CD4-positive, alpha-beta T cell treated with Interleukin-4 for 4 hours (primary cell): ENCODE results near the gene AGTRAP.

Experiments
- DNase-seq: peaks from one replicate; pipeline ENCODE4 v3.0.0-alpha.2; 2020

Gene AGTRAP

DNA sequence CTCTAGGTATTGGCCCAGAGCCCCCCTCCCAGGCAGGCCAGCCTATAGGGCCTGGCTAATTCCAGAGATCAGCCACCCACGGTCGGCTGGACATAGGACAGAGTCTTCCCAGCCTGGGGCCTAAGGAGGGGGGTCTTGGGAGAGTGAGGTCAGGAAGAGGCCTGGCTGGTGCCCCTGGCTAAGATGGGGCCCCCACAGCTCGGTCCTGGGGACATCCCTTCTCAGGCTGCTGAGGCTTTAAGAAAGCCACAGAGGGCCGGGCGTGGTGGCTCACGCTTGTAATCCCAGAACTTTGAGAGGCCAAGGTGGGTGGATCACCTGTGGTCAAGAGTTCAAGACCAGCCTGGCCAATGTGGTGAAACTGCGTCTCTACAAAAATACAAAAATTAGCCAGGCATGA is 28.6 kb downstream of the AGTRAP start:
- DNase-seq, result no peak

DNA sequence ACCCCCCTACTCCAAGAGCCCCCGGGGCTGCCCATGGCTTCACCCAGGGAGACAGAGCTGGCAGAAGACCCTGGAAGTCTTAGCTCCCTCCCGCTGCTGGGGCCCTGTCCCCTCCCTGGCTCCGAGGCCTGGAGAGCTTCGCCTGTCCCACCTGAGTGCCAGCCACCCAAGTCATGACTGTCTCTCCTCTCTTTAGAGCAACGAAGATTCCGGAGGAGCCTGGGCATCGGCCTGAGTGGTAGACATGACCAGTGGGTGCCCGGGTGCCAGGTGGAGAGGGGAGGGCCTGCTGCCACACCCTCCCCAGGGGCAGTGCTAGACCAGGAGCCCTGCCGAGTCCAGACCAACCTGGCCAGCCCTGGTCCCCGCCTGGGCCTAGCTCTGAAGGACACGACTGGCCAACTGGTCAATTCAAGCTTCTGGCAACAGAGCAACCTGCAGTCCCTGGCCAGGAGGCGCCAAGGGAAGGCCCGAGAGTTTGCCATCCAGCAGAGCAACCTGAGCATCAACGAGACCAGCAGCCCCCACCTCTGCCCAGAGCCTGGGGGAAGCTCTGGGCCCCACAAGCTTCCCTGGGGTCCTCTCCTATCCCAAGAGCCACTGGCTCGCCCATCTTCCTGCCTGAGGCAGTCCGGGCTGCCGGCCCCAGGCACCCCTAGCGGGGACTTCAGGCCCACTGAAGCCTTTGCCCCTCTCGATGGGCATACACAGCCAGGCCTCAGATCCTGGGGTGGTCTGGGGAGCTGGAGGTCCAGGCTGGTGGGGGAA is 29.9 kb downstream of the AGTRAP start:
- DNase-seq, result no peak

DNA sequence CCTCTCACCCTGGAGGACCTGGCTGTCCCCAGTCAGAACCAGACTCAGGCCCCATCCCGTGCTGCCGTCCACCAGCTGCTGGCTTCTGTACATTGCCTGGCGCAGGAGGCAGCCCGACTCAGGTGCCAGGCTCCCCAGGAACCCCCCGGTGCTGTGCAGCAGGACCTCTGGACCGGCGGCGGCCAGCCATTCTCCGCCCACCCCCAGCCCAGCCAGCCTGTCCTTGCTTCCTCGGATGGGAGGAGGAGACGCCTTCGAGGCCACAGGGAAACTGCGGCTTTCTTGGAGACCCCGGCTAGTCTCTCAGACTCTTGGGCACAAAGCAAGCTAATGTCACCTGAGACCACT is 30.5 kb downstream of the AGTRAP start:
- no peak for DNase-seq

DNA sequence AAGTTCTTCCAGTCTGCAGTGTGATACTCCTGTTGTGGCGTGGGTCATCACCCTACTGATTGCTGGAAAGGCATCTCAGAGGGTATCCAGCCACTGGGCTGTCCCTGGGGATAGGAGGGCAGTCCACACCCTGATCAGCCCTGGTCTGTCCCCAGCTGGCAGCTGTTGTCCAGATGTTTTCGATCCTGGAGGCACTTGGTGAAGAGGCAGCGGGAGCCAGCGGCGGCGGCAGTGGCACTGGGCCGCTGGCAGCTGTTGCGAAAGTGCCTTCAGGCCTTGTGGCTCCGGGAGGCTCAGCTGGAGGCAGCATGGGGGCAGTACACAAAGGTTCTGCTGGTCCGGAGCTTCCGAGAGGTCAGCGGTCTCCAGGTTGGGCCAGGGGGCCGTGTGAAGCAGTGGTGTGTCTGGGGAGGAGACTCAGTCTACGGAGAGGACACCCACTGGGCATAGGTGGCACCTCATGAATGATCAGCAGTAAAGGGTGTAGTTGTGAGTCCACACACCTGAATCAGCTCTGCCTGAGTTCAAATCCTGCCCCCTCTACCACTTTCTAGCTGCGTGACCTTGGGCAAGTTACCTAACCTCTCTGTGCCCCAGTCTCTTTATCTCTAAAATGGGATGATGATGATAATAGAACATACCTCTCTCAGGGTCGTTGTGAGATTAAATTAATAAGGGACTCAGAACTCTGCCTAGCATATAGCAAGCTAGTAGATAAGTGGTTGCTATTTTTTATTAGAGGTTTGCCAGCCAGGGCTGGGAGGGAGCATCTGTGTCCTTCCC is 32.2 kb downstream of the AGTRAP start:
- no peak for DNase-seq

- DNase-seq, result no peak
Observed at GRCh38 chr1:11768821-11769220, 32.9 kb downstream of the AGTRAP start.

DNA sequence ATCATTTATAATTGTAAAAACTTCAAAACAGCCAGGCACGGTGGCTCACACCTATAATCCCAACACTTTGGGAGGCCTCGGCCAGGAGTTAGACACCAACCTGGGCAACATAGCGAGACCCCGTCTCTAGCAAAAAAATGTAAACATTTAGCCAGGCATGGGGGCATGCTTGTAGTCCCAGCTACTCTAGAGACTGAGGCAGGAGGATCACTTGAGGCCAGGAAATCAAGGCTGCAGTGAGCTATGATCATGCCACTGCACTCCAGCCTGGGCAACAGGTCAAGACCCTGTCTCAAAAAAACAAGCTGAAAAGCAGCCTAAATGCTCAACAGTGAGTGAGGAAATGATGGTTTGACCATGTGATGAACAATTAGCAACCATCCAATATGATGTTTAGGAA is 33.3 kb downstream of the AGTRAP start:
- DNase-seq, result no peak

GRCh38 chr1:11770011-11770410 is 34.1 kb downstream of the AGTRAP start:
- no peak for DNase-seq

- DNase-seq, result no peak
Observed at GRCh38 chr1:11771481-11772043, 35.6 kb downstream of the AGTRAP start.

DNA sequence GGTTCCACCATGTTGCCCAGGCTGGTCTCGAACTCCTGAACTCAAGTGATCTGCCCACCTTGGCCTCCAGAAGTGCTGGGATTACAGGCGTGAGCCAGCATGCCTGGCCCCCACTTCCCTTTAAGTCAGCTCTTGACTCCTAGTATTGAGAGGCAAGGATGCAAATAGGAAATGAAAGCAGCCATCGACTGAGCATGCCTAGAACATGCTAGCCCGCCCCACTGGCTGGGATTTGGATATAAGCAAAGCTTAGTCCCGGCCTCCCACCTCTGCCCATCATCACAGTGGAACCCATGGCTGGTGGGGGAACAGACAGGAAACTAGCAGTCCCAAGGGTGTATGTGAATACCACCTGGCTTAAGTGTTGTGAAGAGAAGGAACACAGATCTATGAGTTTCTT is 36.5 kb downstream of the AGTRAP start:
- no peak for DNase-seq

GRCh38 chr1:11774753-11775152 is 38.8 kb downstream of the AGTRAP start:
- DNase-seq, result no peak

DNA sequence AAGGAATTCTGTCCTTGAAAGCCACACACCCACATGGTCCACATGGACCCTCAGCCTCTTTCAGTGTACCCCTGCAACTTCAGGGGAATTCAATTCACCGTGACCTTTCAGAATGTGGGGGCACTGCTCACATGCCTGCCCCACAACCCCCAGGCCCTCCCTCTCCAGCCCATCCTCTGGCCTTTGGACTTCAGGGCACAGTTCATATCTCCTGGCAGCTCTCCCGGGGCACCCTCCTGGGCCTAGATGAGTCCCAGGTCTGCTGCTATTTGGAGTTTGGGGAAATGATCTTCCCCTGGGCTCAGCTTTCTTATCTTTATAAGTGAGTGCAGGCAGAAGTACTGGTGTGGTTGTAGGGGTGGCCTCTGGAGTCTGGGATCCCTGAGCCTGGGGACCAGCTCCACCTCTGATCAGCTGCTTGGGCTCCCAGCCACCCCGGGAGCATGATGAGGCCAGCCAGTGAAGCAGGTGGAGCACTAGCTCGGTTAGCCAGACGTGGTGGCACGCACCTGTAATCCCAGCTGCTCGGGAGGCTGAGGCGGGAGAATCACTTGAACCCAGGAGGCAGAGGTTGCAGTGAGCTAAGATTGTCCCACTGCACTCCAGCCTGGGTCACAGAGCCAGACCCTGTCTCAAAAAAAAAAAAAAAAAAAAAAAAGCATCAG is 41.9 kb downstream of the AGTRAP start:
- DNase-seq, result no peak

DNA sequence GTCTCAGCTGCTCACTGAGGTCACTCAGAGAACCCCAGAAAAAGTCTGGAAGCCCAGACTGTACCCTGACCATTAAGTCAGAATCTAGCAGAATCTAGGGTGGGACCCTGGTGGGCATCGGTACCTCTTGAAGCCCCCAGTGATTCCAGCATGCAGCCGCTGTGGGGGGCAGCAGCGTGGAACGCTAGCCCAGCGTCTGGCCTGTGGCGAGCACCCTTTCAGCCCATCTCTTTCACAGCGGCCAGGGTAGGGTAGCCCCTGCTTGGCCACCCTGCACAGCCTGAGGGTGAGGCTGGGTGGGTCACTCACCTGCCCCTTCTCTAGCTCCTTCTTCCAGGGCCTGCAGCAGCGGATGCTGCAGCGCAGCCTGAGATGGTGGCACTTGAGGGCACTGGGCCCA is 42.4 kb downstream of the AGTRAP start:
- DNase-seq, result no peak

- no peak for DNase-seq
Observed at GRCh38 chr1:11778844-11779623, 43.1 kb downstream of the AGTRAP start.

DNA sequence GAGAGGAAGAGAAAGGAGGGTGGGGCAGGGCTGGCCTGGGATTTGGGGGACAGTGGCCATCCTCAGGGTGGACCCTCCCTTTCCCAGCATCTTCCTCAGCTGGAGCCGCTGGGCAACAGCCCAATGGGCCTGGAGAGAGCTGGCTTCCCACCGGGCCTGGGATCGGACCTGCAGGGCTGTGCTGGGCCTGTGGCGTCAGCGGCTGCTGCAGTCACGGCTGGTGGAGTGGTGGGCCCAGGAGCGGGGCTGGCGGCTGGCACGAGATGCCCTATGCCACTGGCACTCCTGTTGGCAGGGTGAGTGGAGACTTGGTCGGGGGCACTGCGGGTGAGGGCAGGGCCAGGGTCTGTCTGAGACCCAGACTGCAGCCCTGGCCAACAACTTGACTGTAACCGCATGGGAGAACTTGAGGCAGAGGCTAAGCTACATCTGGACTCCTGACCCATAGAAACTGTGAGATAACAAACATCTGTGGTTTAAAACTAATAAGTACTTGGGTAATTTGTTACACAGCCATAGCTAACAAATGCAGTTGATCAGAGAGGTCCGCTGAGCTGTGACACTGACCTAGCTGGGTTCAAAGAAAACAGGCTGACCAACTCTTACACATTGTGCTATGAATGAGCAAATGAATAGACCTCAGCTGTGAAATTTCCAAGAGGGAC is 43.9 kb downstream of the AGTRAP start:
- no peak for DNase-seq

- DNase-seq, result no peak
Observed at GRCh38 chr1:11780380-11781147, 44.6 kb downstream of the AGTRAP start.

GRCh38 chr1:11781297-11781696 is 45.4 kb downstream of the AGTRAP start:
- DNase-seq, result no peak

- DNase-seq, result no peak
Observed at GRCh38 chr1:11782127-11782708, 46.3 kb downstream of the AGTRAP start.

DNA sequence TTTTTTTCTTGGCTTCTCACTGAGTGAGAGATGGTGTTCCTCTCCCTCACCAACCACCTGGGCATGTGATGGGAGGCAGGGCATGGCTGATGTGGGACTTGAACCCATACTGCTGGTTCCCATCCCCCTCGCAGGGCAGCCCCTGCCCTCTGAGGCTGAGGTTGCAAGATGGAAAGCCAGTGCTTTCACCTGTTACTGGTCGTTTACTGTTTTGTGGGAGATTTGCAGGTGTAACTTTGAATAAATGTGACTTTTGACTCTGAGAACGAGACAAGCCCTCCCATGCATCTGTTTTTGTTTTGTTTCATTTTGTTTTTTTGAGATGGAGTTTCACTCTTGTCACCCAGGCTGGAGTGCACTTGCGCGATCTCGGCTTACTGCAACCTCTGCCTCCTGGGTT is 47.6 kb downstream of the AGTRAP start:
- no peak for DNase-seq

DNA sequence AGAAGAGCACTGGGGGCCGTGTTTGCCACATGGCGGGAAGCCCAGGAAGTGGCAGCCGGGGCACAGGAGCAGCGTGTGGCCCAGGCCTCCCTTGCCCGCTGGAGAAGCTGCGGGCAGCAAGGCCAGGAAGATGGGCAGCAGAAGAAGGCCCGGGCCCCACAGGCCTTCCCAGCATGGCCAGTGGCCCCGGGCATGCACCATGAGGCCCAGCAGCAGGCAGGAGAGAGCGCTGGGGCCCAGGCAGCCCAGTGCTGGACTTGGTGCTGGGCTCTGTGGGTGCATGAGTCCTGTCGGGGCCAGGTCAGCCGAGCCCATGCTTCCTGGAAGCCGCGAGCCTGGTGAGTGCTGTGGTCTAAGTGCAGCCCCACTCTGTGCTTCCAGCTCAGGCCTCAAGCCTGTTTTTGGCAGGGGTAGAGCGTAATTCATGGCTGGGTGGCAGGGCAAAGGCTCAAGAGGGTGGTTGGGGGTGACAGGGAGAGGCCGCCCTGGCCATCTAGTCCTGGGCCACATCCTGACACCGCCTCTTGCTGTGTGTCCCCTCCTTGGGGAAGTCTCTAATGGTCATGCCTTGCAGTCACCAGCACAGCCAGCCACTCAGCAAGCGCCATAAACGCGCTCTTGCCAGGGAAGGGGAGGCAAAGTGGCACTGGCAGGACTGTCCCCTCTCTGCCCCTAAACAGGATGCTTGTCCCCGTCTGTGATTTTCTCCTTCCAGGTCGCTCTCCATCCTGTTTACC is 48.5 kb downstream of the AGTRAP start:
- no peak for DNase-seq
